Medulla oblongata (tissue), 1 donor: ENCODE data around the gene UNC5C.

ENCODE experiments used
- DNase-seq: peaks from one replicate; pipeline ENCODE4 v3.0.0-alpha.2; 2015; ENCODE audit errors: extremely low spot score

The UNC5C gene

DNA sequence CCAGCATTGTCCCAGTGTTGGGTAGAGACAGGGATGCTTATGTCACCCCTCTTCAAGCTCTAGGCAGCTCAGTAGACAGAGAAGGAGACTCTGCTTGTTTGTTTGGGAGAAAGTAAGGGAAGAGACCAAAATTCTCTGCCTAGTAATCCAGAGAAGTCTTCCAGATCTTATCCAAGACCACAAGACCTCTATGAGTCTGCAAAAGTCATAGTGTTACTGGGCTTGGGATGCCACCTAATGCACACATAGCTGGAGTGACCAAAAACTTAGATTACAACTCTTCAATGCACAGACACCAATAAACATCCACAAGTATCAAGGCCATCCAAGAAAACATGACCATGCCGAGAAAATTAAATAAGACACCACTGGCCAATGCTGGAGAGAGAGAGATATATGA, 205.5 kb downstream of the UNC5C start:
- DNase-seq = no peak

DNA sequence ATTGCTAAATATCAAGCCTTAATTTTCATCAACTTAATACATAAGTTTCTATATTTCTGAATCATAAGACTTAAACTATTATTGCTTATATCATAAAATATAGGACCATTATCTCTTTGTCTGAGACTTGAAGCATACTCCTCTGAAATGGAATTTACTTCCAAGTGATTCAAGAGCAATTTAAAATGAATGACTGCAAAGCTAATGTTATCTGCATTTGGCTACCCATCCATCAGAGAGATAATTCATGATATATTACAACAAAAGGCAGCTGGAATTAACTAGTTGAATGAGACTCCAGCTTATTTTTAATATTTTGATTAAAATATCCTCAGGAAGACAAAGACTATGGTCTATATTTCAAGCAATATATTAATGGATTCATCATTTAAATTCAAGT, 208.6 kb downstream of the UNC5C start:
- DNase-seq = no peak

DNA sequence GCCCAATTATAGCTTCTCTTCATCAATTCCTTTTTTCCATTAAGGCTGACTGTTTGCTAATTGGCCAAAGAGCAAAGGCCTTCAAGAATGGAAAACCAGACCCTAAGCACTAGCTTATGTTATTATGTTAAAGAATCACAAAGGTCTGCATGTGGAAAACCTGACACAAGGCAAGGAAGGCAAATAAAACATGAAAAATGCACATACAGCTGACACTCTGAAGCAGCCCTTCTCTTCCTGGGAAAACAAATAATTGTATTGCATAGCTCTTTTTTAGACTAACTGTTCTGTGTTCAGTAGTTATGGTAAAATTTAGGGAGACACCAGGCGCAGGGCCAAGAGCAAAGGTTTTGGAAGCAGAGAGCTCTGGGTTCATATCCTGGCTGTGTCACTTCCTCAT, 223.1 kb downstream of the UNC5C start:
- no peak for DNase-seq

DNA sequence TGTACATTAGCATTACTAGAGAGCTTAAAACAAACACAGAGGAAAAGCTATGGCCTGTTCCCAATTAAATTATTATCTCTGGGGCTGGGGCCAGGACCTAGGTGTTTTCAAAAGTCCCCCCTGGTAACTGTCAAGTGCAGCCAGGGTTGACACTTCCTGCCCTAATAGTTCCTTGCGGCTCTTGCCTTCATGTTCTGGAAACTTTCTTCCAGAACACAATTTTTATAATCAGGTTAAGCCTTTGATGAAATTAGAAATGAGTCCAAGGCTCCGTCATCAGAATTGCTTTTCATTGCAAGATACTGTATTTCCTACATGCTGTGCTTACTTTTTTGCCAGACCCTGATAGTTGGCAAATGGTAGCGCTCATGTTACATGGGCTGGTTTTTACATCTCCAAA, 229.6 kb downstream of the UNC5C start:
- no peak for DNase-seq

DNA sequence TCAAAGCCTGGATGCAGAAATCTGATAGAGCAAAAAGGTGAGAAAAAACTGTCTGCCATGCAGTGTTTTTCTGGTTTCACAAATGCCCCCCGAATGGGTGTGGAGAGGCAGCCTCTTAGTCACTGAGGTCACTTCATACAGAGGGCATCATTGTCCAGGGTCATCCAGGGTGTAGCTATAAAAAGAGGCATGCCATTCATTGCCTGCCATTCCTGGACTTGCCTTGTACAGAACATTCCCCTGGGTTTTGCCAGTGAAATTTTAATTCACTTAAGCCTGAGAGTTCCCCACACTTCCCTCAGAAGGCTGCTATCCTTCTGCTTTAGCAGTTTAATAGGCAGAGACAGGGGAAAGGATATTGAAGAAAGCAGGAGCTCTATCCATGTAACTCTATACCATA, 230.3 kb downstream of the UNC5C start:
- DNase-seq = no peak

DNA sequence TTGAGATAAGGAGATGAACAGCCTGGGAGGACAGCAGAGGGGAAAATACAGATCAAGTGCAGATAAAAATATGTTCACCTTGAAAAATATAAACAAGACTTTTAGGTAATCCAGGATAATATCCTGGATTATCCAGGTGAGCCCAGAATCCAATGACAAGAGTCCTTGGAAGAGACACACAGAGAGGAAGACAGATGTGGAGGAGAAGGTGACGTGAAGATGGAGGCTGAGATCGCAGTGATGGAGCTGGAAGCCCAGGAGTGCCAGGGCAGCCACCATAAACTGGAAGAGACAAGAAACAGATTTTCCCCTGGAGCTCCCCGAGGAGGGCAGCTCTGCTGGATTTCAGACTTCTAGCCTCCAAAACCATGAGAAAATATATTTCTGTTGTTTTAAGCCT, 230.7 kb downstream of the UNC5C start:
- no peak for DNase-seq

DNA sequence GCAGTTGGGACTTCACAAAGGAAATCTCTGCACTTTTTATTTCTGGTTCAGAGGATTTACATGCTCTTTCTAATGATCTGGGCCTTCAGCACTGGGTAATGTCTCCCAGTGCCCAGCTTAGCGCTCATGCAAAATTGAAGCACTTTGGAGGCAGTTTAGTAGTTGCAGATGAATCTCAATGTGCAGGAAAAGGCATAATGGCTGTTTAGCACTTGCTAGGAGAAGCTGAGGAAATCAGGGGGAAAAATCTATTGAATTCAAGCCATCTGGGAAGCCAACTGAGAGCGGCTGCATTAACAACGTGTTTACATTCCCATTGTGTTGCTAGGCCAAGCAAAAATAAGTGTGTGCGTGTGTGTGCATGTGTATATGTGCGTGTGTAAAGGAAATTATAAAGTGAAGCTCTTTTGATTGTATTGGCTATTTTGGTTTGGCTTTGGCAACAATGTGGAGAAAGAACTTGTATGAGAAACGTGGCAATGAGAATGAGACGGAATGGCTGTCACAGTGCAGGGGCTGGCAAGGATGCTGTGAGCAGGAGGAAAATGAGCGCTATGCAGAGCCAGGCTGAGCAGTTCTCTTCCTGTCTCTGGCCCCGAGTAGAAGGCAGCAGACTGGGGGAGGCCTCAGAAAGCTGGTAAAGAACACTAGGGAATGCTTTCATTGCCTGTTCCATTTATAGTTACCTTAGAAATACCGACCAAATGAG, 231.5 kb downstream of the UNC5C start:
- DNase-seq = peak; percentile 37

DNA sequence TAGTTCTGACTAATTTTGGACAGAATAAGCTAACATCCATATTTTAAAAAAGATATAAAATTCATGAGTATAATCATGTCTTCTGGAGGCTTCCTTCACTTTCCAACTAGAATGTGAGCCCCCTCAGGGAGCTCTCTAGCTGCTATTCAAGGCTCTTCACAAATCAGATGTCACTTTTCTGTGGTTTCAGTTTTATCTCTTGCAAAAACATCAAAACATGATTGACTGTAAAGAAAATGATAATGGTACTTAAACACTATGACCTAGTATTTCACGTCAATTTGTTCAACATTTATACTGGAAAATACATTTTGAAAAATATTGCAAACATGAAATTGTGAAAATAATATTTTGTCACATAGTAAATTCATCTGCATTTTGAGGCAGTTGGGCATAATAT, 234.2 kb downstream of the UNC5C start:
- DNase-seq = no peak

DNA sequence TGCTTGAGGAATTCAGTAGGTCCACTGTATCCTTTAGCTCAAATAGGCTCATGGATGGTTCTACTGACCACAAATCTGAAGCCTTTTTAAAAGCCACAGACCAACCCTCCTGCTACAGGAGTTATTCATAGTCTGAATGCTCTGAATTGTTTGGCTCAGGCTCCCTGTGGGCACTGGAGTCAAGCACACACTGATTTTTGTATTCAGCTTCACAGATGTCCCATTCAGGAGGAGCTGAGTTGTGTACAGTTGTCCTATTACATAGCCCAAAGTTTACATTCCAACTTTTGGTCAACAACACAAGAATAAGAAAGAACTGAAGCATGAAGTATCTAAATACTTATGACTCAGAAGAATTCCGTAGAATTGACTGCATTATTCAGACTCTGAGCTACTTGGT, 243.9 kb downstream of the UNC5C start:
- DNase-seq = peak; percentile 73

DNA sequence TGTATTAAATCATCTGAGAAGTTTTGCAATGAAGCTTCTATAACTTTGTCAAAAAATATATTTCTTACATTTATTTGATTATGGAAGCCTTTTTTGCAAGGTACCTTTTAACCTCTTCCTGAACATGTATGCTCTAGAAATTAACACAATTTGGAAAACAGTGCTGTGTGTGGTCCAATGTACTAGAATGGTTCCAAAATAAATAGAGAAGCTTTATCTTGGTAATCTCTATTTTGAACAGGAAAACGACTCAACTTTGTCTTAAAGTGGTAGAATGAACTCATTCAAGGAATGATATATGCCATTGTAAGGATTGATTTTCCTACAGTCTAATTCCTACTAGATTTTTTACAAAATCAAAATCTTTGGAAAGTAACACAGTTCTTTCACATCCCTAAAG, 248.5 kb downstream of the UNC5C start:
- DNase-seq = no peak

DNA sequence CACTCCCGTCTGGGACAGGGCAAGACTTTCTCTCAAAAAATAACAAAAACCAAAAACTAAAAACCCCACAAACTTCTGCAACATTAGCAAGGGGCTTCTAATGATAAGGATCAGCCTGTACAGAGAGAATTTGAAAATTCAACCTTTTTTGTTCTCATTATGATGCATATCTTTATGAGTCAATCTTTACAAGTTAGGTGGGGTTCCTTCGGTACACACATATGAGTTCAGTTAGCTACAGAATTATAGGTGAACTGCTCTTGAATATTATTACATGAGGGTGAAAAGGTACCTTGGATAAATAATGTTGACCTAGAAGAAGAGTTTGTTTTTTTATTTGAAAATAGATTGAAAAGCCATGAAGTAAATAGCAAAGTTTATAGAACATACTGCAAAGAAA, 252.7 kb downstream of the UNC5C start:
- no peak for DNase-seq

DNA sequence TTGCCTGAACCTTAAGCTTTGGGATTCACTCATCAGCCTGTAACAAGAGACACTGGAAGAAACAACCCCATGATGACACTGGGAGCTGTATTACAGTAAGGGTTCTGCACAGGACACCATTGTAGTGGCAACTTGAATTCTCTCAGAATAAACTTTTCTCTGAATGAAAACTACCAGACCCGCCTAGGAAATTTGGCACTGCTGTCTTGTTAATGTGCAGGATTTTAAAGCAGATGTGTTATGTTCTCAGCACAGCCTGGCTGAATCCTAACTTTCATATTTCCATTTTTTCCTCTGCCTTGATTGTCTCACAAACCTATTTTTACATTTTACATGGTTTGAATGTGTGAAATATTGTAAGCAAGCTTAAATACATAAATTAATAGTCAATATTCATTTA, 253.6 kb downstream of the UNC5C start:
- no peak for DNase-seq

DNA sequence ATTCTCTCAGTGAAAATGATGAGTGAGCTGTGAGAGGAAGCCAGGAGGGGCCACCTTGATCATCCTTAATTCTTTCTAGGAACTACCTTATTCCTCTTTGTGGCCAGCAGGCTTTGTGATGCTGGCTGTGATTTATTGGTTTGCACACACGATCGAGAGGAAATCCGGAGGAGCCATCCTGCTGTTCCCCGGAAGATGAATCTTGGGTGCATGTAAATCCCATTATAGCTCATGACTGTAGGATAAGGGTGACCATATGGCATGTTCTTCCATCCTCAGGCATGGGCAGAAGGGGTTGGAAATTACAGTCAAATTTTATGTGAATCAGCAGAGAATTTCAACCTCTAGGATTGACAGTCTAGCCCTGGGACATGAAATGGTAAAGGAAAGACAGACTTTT, 254.5 kb downstream of the UNC5C start:
- no peak for DNase-seq

DNA sequence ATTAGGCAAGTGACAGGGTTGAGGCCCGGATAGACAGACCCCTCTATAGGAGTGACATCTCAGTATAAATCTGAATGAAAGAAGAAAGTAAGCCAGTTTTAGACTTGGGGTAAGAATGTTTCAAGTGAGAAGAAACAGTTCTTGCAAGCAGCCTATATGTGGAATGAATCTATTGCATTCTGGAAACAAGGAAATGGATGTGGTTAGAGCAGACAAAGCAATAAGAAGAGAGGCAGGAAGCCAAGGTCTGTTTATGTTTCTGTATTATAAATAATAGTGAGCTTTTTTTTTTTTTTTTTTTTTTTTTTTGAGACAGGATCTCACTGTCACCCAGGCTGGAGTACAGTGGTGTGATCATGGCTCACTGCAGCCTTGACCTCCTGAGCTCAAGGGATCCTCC, 255.8 kb downstream of the UNC5C start:
- DNase-seq = no peak

DNA sequence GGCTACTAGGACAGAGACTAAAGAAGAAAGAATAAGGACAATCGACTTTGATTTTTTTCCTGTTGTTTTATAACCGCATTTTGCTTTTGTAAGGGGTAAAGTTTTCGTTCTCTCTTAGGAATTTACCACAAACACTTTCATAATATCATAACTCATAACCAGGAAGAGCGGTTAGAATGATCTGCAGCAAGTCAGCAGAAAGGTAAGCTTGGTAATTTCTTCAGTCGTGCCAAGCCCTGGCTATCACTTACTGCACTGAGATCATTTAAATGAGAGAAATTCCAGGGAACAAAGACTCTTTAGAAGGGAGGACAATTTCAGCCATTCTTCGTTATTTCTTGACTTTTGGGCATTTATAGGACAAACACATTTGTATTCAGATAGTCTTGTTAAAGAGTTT, 258.1 kb downstream of the UNC5C start:
- DNase-seq = peak; percentile 60

DNA sequence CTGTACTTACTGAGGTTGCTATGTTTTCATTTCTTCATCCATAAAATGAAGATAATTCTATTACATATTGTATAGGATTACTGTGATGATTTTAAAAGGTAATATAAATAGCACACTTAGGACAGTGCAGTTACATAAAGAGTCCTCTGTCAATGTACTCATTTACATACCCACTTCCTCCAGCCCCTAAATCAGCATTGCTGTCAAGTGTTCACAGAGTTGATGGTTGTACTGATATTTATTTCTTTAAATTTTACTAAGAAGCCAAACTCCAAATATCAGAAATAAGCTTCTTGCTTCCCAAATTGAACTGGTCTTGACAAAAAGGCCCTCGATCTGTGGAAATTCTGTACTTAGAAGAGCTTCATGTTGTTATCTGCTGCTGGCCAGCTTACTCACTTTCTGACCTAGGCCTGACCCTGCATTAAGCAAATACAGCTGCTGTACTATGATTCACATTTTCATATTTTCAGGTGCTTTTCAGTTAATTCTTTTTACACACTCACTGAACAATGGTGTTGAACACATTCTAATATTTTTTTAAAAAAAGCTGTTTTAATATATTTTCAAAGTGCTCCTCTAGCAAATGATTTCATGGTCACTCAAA, 259.6 kb downstream of the UNC5C start:
- no peak for DNase-seq

DNA sequence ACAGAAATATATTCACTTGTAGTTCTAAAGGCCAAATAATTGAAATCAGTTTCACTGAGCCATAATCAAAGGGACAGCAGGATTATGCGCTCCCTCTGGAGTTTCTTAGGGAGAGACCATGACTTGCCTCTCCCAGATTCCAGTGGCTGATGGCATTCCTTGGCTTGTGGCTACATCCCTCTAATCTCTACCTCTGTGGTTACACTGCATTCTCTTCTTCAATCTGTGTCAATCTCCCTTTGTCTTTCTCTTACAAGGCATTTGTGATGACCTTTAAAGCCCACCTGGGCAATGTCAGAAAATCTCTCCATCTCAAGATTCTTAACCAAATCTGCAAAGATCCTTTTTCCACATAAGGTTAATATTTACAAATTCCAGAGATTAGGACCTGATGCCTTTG, 260.2 kb downstream of the UNC5C start:
- DNase-seq = no peak

DNA sequence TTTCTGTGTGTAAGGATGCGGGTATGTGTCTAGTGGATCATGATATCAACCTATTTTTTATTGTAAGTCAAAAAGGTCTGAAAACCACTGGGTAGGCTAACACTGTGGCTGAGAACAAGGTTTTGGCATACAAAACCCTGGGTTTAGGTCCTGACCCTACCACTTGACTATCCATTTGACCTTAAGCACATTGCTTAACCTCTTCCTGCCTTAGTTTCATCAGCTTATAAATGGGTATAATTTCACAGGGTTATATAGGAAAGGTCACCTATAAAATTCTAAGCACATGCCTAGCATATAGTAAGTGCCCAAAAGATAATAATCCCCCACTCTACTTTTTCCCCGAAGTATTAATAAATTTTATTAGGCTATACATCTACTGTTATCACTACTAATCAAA, 263.0 kb downstream of the UNC5C start:
- no peak for DNase-seq

DNA sequence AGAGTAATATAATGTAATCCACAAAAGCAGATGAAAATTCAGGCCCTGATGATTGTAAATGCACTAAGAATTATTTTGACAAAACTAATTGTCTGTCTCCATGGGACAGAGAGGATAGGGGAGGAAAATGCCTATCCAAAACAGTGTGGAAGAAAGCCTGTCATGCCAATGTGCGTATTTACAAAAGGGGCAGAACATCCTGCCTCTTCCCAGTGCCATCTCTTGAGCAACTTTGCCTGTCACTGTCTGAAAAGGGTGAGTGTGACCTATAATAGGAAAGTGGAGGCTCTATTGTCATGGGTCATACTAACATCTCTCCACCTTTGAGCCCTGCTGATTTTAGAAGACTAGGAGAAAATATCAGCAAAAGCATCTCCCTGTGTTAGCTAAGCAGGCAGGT, 264.1 kb downstream of the UNC5C start:
- no peak for DNase-seq

DNA sequence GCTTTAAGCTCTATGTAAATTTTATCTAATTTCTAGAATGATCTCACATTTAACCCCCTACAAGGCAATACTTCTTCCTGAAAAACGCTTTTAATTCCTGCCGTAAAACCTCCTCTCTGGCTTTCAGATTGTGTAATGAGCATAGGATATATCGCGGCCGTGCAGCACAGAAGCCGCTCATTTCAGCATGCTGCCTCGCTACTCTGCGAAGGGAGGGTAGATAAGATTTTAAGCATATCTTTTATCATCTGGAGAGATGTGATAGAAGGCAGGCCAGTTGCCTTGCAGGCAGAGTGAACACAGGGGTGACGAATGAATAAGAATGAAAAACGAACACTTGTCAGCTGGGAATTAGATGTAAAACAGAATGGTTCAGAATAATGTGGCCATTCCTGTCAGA, 265.5 kb downstream of the UNC5C start:
- DNase-seq = no peak

DNA sequence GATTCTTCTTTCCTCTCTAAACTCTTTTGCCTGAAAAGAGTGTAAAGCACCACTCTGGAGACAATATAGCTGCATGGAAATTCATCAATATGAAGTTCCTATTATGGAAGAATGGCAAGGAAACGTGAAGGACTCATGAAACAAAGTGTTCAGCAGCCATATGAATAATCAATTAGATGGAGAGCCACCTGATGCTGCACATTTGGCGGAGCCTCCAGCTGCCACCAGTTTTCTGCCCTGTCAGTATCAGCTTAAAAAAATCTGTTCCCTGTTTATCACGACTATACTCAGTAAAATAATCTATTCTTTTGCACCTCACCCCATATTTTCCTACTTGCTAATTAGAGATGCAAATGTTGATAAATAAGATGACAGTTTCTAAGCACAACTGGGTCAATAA, 276.0 kb downstream of the UNC5C start:
- no peak for DNase-seq

DNA sequence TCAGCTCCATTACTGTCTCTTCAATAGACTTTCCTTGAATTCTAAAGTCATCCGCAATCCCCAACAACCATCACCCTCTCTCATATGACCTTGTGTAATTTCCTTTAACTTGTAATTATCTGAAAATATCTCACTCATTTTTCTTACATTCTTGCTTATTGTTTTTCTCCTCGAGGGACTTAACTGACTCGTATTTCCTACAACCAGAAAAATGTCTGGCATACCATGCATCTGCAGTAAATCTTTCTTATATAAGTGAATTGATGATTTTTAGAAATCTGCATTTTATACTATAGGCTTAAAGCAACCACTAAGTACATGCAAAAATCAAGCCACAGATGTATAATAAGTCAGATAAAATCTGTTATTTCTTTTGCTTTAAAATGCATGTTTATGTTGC, 276.7 kb downstream of the UNC5C start:
- DNase-seq = no peak

DNA sequence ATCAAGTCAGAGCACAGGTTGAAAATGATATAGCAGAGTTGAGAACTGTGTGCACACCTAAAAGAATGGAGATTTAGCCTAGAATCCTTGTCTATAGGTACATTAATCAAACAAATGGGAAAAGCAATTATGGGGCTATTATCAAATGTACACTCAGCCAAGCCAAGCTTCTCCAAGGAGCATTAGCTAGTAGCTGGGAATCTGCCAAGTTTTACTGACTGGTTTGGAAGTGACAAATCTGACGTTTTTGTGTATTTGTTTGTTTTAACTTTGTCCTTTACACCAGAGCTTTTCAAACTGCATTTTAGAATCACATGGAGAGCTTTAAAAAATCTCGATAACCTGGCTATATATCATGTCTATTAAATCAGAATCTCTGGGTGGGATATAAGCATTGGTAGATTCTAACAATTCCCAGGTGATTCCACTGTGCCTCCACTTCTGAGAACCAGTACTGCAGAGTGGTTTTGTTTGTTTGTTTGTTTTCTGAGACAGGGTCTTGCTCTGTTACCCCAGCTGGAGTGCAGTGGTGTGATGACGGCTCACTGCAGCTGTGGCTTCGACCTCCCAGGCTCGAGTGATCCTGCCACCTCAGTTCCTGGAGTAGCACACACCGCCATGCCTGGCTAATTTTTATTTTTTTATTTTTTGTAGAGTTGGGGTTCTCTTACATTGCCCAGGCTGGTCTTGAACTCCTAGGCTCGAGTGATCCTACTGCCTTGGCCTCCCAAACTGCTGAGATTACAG, 279.8 kb downstream of the UNC5C start:
- no peak for DNase-seq
